Gastrocnemius medialis (tissue), 4 donors: Measurements from ENCODE around the gene YLPM1. TPM values are rescaled to one million over a fixed set of nuclear protein-coding genes. Genes with fewer than 3 reads are reported as not detected.

ENCODE experiments used
- ATAC-seq, 2 donors: fragments of 150-250 bp; one replicate each; pipeline ENCODE4 v1.9.1; 2016
- DNase-seq, 2 donors: peaks; one replicate each; pipeline ENCODE4 v3.0.0-alpha.2; 2019
- H3K27ac ChIP-seq, 4 donors: fragments of 200-600 bp; sonication (generic); 1 replicate in 1 of 4; 2 replicates in 3 of 4; pipeline ENCODE4 v1.5.1; 2016 to 2018; ENCODE audit warnings: mild to moderate bottlenecking in 2 of 4, moderate library complexity in 1 of 4
- H3K27me3 ChIP-seq, 3 donors: fragments of 200-600 bp; sonication (generic) in 2 of 3; 1 replicate in 1 of 3; 2 replicates in 2 of 3; pipeline versions ENCODE4 v1.5.1 to v1.6.0; 2016 to 2019; ENCODE audit warnings: mild to moderate bottlenecking in 1 of 3, moderate library complexity in 1 of 3
- H3K36me3 ChIP-seq, 2 donors: fragments of 200-600 bp; sonication (generic) in 1 of 2; one replicate each; pipeline ENCODE4 v1.5.1; 2017 to 2018
- H3K4me1 ChIP-seq, 2 donors: fragments of 200-600 bp; sonication (generic) in 1 of 2; one replicate each; pipeline ENCODE4 v1.5.1; 2016 to 2017; ENCODE audit warnings: mild to moderate bottlenecking in 2 of 2
- H3K4me3 ChIP-seq, 4 donors: fragments of 200-600 bp; sonication (generic) in 3 of 4; 1 replicate in 1 of 4; 2 replicates in 3 of 4; pipeline ENCODE4 v1.5.1; 2016 to 2019; ENCODE audit warnings: mild to moderate bottlenecking in 2 of 4
- H3K9me3 ChIP-seq, 3 donors: fragments of 200-600 bp; sonication (generic) in 2 of 3; 1 replicate in 1 of 3; 2 replicates in 2 of 3; pipeline ENCODE4 v1.5.1; 2016 to 2019
- POLR2A ChIP-seq, 2 donors: fragments of 450-650 bp; IDR thresholded peaks; one replicate each; pipeline ENCODE4 v1.6.1; 2017; ENCODE audit warnings: antibody characterized with exemption in 2 of 2, mild to moderate bottlenecking in 2 of 2, moderate library complexity in 2 of 2
- in situ Hi-C, 4 donors: fragments of 200-750 bp; cut with MboI; loops; one replicate each; pipeline versions ENCODE4 v1.15.0 to v1.8.0; 2017; ENCODE audit warnings: low sequenced_read_pairs in 4 of 4
- intact Hi-C: fragments of 100-400 bp; cut with DNase I; formaldehyde crosslinking; loops from one replicate; pipeline ENCODE4 v1.15.1; 2023; ENCODE audit warnings: low total_unique reads
- total RNA-seq, 4 donors: library from RNA; depleted of rRNA; stranded (reverse); fragments of >200 nt; gene quantifications; one replicate each; pipeline versions ENCODE4 v1.1.0 to v1.2.3, GENCODE V29; 2016
- TF ChIP-seq, protein P1 (sequence below), 5 experiments: fragments of 450-650 bp in 3 of 5; fragments of 200-600 bp in 2 of 5; sonication (generic) in 2 of 5; IDR thresholded peaks in 4 of 5; conservative IDR thresholded peaks in 1 of 5; 1 replicate in 4 of 5; 2 replicates in 1 of 5; pipeline ENCODE4 v1.5.1; 2016 to 2019; ENCODE audit warnings: antibody characterized with exemption in 5 of 5, mild to moderate bottlenecking in 3 of 5, moderate library complexity in 3 of 5

Gene YLPM1
- total RNA-seq, 4 donors from 2014 or later, result 22.2 to 29.2 (median 25.8) TPM

DNA sequence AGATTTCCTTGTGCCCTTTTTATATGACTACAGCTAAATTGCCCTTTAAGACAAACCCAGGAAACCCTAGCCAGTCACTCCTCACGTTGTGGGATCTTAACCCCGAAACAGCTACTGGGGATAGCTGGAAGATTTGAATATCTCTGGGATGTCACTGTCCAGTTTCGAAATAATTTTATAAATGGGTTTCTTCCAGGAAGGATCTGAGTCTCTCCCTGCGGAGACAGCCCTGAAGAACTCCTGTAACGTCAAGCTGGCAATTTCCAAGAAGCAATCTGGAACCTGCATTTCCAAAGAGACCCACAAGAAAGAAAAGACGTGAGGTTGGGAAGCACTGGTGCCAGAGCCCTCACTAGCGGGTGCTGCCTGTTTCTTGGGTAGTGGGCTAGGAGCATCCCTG lies 91.9 kb downstream of the YLPM1 start:
- Histone ChIP-seq H3K9me3 (no peaks in the 10 kb centered on the region), H3K4me1 (peaks cover 10 to 21% of the 10 kb centered on the region in 2 donors), H3K27ac (no peak overlapping the region), H3K4me3 (no peak overlapping the region), H3K36me3 (no peaks in the 10 kb centered on the region), H3K27me3 (no peaks in the 10 kb centered on the region)
- intact Hi-C loops, result no loop called here
- DNase-seq, result no peak
- in situ Hi-C loops, result no loop called here
- ATAC-seq, result no peak
- TF ChIP-seq POLR2A (IDR thresholded peaks at IDR 0.05), result no peak
- TF ChIP-seq, protein P1, sequence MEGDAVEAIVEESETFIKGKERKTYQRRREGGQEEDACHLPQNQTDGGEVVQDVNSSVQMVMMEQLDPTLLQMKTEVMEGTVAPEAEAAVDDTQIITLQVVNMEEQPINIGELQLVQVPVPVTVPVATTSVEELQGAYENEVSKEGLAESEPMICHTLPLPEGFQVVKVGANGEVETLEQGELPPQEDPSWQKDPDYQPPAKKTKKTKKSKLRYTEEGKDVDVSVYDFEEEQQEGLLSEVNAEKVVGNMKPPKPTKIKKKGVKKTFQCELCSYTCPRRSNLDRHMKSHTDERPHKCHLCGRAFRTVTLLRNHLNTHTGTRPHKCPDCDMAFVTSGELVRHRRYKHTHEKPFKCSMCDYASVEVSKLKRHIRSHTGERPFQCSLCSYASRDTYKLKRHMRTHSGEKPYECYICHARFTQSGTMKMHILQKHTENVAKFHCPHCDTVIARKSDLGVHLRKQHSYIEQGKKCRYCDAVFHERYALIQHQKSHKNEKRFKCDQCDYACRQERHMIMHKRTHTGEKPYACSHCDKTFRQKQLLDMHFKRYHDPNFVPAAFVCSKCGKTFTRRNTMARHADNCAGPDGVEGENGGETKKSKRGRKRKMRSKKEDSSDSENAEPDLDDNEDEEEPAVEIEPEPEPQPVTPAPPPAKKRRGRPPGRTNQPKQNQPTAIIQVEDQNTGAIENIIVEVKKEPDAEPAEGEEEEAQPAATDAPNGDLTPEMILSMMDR (IDR thresholded peaks at IDR 0.05 in 4 of 5, conservative IDR thresholded peaks at IDR 0.05 in 1 of 5), result no peak

DNA sequence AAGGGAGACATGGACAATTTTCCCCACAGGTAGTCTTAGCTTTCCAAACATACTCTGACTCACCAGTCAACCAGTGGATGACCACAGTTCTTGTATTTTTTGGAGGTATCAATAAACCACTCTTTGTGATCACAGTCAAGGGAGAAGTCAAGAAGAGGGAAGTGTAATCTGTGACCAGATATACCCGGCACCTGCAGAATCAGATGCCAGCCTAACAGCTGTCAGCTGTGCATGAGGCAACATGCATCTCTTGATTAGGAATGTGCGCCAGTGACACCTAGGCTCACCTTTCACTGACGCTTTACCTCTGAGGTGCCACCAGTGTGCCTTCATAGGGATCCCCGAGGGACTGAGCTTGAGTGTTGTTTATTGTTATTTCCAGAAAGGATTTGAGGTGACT lies 92.8 kb downstream of the YLPM1 start:
- Histone ChIP-seq H3K27ac (peak overlapping the region in 1 of 4 donors; percentile 65), H3K4me1 (peaks cover 17 to 28% of the 10 kb centered on the region in 2 donors), H3K9me3 (no peaks in the 10 kb centered on the region), H3K27me3 (no peaks in the 10 kb centered on the region), H3K36me3 (no peaks in the 10 kb centered on the region), H3K4me3 (no peak overlapping the region)
- in situ Hi-C loops (no loop called here), intact Hi-C loops (no loop called here)
- DNase-seq, result no peak
- TF ChIP-seq POLR2A (IDR thresholded peaks at IDR 0.05), result no peak
- TF ChIP-seq, protein P1 (IDR thresholded peaks at IDR 0.05 in 4 of 5, conservative IDR thresholded peaks at IDR 0.05 in 1 of 5), result no peak
- ATAC-seq, result peak in 1 of 2 donors; percentile 12

DNA sequence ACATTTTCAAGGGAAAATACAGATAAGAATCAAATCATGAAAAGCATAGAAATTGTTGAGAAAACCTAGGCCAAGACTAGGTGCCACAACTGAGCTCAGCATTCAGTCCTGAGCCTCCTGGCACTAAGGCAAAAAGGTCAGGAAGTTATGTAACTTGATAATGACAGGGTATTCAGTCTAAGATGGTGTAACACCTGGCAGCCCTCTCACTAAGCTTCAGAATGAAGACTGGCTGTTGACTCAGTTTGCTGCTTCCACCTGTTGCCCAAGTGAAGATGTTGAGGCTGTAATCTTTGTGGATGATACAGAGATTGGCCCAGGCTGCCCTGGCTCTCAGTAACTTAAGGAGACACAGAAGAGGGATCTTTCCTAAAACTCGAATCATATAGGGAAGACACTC lies 93.2 kb downstream of the YLPM1 start:
- peak; percentile 94 to 95 for ATAC-seq
- in situ Hi-C loops, result no loop called here

DNA sequence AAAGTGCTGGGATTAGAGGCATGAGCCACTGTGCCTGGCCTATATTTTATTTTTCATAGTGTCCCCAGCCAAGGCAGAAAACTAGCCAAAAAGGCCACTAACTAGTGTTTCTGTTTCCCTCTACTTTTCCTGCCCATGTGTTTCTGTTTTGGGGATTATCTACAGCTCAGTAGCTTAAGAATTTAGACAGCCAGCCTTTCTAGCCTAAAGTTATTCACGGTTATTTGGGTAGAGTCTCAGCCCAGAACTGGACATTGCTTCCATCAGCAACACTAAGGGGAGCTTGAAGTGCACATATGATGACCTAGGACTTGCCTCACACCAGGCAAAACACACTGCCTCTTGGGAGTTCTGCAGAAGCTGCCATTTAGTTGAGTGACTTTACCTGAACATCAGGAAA lies 94.9 kb downstream of the YLPM1 start:
- DNase-seq (no peak), ATAC-seq (no peak)
- intact Hi-C loops, result no loop called here
- H3K4me1 ChIP-seq, result peaks cover 17 to 30% of the 10 kb centered on the region in 2 donors
- H3K36me3 ChIP-seq, result no peaks in the 10 kb centered on the region
- in situ Hi-C loops, result no loop called here
- TF ChIP-seq POLR2A (IDR thresholded peaks at IDR 0.05), result no peak
- TF ChIP-seq, protein P1 (IDR thresholded peaks at IDR 0.05 in 4 of 5, conservative IDR thresholded peaks at IDR 0.05 in 1 of 5), result no peak
- H3K4me3 ChIP-seq, result no peak overlapping the region
- H3K27me3 ChIP-seq, result no peaks in the 10 kb centered on the region
- H3K9me3 ChIP-seq, result no peaks in the 10 kb centered on the region
- no peak overlapping the region for H3K27ac ChIP-seq

More for the DNA sequence above, 93.2 kb downstream of the YLPM1 start:
- Histone ChIP-seq H3K4me1 (peaks cover 17 to 30% of the 10 kb centered on the region in 2 donors), H3K27me3 (no peaks in the 10 kb centered on the region), H3K9me3 (no peaks in the 10 kb centered on the region), H3K27ac (peak overlapping the region in 2 of 4 donors; percentile 30 to 65), H3K4me3 (no peak overlapping the region), H3K36me3 (no peaks in the 10 kb centered on the region)
- peak; percentile 68 to 80 for DNase-seq
- no peak for TF ChIP-seq POLR2A (IDR thresholded peaks at IDR 0.05)
- intact Hi-C loops, result no loop called here

DNA sequence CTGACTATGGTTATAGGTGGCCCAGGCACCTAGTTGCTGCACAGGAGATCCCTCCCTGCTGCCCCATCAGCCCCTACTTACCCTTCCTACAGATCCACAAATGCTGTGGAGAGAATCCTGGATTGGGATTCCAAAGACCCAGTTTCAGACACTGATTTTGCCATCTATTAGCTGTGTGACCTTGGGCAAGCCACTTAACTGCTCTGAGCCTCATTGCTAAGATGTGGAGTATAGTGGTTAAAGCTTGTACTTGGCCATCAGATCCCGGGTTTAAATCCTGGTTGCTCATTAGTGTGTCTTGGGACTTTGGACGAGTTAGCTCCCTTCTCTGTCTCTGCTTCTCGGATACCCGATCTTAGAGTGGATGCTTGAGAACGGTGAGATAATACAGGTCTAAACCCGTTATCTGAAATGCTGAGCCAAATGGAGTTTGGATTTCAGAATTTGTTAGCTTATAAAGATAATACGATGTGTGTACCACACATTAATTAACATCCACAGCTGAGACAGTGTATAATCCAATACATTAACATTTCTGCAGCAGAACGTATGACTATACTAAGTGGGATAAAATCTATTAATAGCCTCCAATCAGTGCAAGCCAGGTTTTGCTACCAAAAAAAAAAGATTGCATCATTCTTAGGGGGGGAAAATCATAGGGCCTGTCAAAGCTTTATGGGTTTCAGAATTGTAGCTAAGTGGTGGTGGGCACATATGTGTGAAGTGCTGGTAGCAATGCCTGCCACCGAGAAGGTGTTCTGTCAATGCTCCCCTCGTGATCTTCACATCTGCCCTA lies 96.8 kb downstream of the YLPM1 start:
- DNase-seq (no peak), ATAC-seq (no peak)
- H3K9me3 ChIP-seq, result no peaks in the 10 kb centered on the region
- peaks cover 17 to 30% of the 10 kb centered on the region in 2 donors for H3K4me1 ChIP-seq
- no peaks in the 10 kb centered on the region for H3K27me3 ChIP-seq
- no peak overlapping the region for H3K27ac ChIP-seq
- H3K4me3 ChIP-seq, result no peak overlapping the region
- intact Hi-C loops (loop anchor here (2.0 kb wide), 1 partner anchor 23 kb away; no protein-coding TSS in a partner anchor), in situ Hi-C loops (loop anchor here in 2 of 4 donors (5.0 kb wide), 2 partner anchors 37 to 42 kb away; no protein-coding TSS in a partner anchor)
- TF ChIP-seq POLR2A (IDR thresholded peaks at IDR 0.05), result no peak
- TF ChIP-seq, protein P1 (IDR thresholded peaks at IDR 0.05 in 4 of 5, conservative IDR thresholded peaks at IDR 0.05 in 1 of 5), result no peak
- H3K36me3 ChIP-seq, result no peaks in the 10 kb centered on the region
